SU-DHL-6 (cell line): ENCODE data around the gene CWC27.

Source experiments
- H2AFZ ChIP-seq: fragments of 200-600 bp; sonication (generic); 2 replicates; pipeline ENCODE4 v1.6.1; 2014; ENCODE audit warnings: low read depth, mild to moderate bottlenecking, moderate library complexity, mixed read lengths, antibody characterized with exemption, low read length; ENCODE audit not compliant: severe bottlenecking
- H3F3A ChIP-seq: fragments of 200-600 bp; shearing (Covaris generic); 2 replicates; pipeline ENCODE4 v1.6.0; 2016; ENCODE audit warnings: antibody characterized with exemption, mild to moderate bottlenecking; ENCODE audit not compliant: insufficient read depth
- H3K27ac ChIP-seq: fragments of 200-600 bp; sonication (generic); 2 replicates; pipeline ENCODE4 v1.5.1; 2016; ENCODE audit warnings: low read depth, mild to moderate bottlenecking, low read length, moderate library complexity, mixed read lengths
- H3K27me3 ChIP-seq: fragments of 200-600 bp; sonication (generic), shearing (Covaris generic); 2 replicates; pipeline ENCODE4 v1.6.0; 2014; ENCODE audit warnings: mild to moderate bottlenecking, low read length
- H3K36me3 ChIP-seq: fragments of 200-600 bp; sonication (generic); 2 replicates; pipeline ENCODE4 v1.6.1; 2014; ENCODE audit warnings: mild to moderate bottlenecking, low read length, mixed read lengths
- H3K4me2 ChIP-seq: fragments of 300-600, 200-600 bp; shearing (Covaris generic), sonication (generic); 2 replicates; pipeline ENCODE4 v1.6.0; 2014; ENCODE audit warnings: low read length, low read depth, mild to moderate bottlenecking; ENCODE audit not compliant: poor library complexity, severe bottlenecking
- H3K4me3 ChIP-seq: fragments of 200-600 bp; sonication (generic); 2 replicates; pipeline ENCODE4 v1.5.1; 2014; ENCODE audit warnings: antibody characterized with exemption, low read length, mild to moderate bottlenecking, mixed read lengths; ENCODE audit not compliant: insufficient read depth, poor library complexity, severe bottlenecking
- H3K79me2 ChIP-seq: fragments of 200-600 bp; sonication (generic); 2 replicates; pipeline ENCODE4 v1.6.1; 2014; ENCODE audit warnings: mild to moderate bottlenecking, low read length, moderate library complexity; ENCODE audit not compliant: insufficient read depth
- H3K9ac ChIP-seq: fragments of 200-600 bp; sonication (generic); 2 replicates; pipeline ENCODE4 v1.7.0; 2014; ENCODE audit warnings: mild to moderate bottlenecking, low read length
- H3K9me2 ChIP-seq: fragments of 200-600 bp; sonication (generic); replicated peaks from 2 replicates; pipeline ENCODE4 v1.6.1; 2014; ENCODE audit warnings: low read length; ENCODE audit not compliant: insufficient read depth
- H3K9me3 ChIP-seq: fragments of 200-600 bp; sonication (generic); 2 replicates; pipeline ENCODE4 v1.6.1; 2014; ENCODE audit warnings: low read length, mixed read lengths; ENCODE audit not compliant: insufficient read depth
- H4K20me1 ChIP-seq: fragments of 200-600 bp; sonication (generic); 2 replicates; pipeline ENCODE4 v1.6.1; 2014; ENCODE audit warnings: low read depth, mild to moderate bottlenecking, antibody characterized with exemption, low read length, moderate library complexity, mixed read lengths
- EZH2phosphoT487 ChIP-seq: fragments of 200-600 bp; sonication (generic), shearing (Covaris generic); conservative IDR thresholded peaks from 2 replicates; pipeline ENCODE4 v1.6.1; 2018; ENCODE audit warnings: mild to moderate bottlenecking, antibody characterized with exemption, low read length, moderate library complexity, mixed read lengths
- TF ChIP-seq, protein P1 (sequence below): fragments of 200-600 bp; sonication (generic); IDR thresholded peaks from one replicate; pipeline ENCODE4 v1.5.1; 2017; ENCODE audit warnings: antibody characterized with exemption, mild to moderate bottlenecking, low read length, moderate library complexity; ENCODE audit not compliant: insufficient read depth, poor library complexity, severe bottlenecking

The CWC27 gene

DNA sequence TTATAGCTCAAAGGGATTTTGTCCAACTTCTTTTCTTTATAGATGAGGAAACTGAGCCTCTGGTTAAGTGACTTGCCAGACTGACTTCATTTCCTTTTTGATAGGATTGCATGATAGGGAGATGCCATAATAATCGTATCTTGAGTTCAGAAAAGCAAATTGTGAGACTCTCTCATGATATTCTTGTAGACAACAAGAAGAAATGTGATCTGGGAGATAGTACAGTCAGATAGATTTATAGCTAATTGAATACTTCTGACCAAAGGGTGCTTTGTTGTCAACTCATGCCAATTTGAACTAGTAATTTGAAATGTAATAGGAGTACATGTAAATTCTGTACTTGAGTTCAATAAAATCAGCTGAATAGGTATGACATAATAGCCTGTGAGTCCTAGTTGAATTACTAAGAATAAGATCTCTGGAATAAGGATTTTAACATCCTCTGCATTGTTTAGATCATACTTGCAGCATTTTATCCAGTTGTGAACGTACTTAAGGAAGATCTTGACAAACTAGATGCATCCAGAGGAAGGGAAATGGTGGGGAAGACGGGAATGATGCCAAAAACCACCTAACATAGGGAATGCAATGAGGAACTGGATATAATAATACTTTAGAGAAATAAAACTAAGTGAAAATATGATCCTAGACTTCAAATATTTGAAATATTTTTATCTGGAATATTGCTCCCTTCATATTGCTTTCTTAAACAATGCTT is 25.5 kb downstream of the CWC27 start:
- peaks cover 3% of the 10 kb centered on the region; the same call in 1 of the 2 replicates for H3K36me3 ChIP-seq
- H4K20me1 ChIP-seq, result no peaks in the 10 kb centered on the region
- H3K27ac ChIP-seq, result no peak overlapping the region
- H3K9me2 ChIP-seq, result no peaks in the 10 kb centered on the region
- H3K4me3 ChIP-seq, result no peak overlapping the region
- no peaks in the 10 kb centered on the region for H3K79me2 ChIP-seq
- H3K4me2 ChIP-seq, result no peak overlapping the region
- no peak overlapping the region for H2AFZ ChIP-seq
- no peaks in the 10 kb centered on the region for H3F3A ChIP-seq
- no peaks in the 10 kb centered on the region for H3K27me3 ChIP-seq
- H3K9ac ChIP-seq, result no peak overlapping the region
- TF ChIP-seq, protein P1, sequence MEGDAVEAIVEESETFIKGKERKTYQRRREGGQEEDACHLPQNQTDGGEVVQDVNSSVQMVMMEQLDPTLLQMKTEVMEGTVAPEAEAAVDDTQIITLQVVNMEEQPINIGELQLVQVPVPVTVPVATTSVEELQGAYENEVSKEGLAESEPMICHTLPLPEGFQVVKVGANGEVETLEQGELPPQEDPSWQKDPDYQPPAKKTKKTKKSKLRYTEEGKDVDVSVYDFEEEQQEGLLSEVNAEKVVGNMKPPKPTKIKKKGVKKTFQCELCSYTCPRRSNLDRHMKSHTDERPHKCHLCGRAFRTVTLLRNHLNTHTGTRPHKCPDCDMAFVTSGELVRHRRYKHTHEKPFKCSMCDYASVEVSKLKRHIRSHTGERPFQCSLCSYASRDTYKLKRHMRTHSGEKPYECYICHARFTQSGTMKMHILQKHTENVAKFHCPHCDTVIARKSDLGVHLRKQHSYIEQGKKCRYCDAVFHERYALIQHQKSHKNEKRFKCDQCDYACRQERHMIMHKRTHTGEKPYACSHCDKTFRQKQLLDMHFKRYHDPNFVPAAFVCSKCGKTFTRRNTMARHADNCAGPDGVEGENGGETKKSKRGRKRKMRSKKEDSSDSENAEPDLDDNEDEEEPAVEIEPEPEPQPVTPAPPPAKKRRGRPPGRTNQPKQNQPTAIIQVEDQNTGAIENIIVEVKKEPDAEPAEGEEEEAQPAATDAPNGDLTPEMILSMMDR, result no peak
- no peak for TF ChIP-seq EZH2phosphoT487
- H3K9me3 ChIP-seq, result no peaks in the 10 kb centered on the region

DNA sequence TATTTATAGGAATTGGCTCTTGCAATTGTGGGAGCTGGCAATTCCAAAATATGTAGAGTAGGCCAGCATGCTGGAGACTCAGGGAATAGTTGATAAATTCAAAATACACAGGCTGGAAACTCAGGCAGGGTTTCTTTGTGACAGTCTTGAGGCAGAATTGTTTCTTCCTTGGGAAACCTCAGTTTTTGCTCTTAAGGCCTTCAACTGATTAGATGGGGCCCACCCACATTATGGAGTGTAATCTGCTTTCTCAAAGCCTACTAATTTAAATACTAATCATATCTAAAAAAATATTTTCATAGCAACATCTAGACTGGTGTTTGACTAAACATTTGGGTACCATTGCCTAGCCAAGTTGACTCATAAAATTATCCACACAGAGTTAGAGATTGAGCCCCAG is 27.6 kb downstream of the CWC27 start:
- Histone ChIP-seq H3K4me3 (no peak overlapping the region), H3K79me2 (no peaks in the 10 kb centered on the region), H3K9me2 (no peaks in the 10 kb centered on the region), H3K27me3 (no peaks in the 10 kb centered on the region), H3K9me3 (no peaks in the 10 kb centered on the region), H3F3A (no peaks in the 10 kb centered on the region), H3K9ac (no peak overlapping the region), H3K36me3 (no peaks in the 10 kb centered on the region; the same call in 1 of the 2 replicates), H3K4me2 (no peak overlapping the region), H2AFZ (no peak overlapping the region), H3K27ac (no peak overlapping the region), H4K20me1 (no peaks in the 10 kb centered on the region)
- TF ChIP-seq EZH2phosphoT487, result no peak

DNA sequence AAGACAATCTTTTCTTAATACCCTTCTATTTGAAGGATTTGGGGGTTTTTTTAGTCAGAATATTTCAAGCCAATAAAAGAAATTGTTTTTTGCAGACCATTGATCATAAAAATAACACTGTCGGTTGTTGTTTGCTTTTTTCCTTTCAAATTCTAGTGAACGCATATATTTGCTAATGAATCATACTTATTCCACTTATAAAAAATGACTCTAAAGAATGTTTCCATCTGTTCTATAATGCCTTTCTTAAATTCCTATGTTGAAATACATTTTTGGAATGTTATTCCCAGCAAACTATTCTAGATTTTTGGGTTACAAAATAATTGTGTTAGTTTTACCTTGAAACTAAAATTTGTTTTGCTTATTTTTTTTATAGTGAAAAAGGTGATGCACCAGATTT is 32.2 kb downstream of the CWC27 start:
- no peak overlapping the region for H3K4me3 ChIP-seq
- no peaks in the 10 kb centered on the region for H3K9me3 ChIP-seq
- no peaks in the 10 kb centered on the region for H3K9me2 ChIP-seq
- no peaks in the 10 kb centered on the region for H3F3A ChIP-seq
- H3K36me3 ChIP-seq, result peaks cover 8% of the 10 kb centered on the region; the same call in 1 of the 2 replicates
- H3K27ac ChIP-seq, result no peak overlapping the region
- H3K79me2 ChIP-seq, result no peaks in the 10 kb centered on the region
- H3K27me3 ChIP-seq, result no peaks in the 10 kb centered on the region
- no peak overlapping the region for H3K4me2 ChIP-seq
- H4K20me1 ChIP-seq, result no peaks in the 10 kb centered on the region
- no peak overlapping the region for H3K9ac ChIP-seq
- H2AFZ ChIP-seq, result no peak overlapping the region
- TF ChIP-seq, protein P1, result no peak
- no peak for TF ChIP-seq EZH2phosphoT487

DNA sequence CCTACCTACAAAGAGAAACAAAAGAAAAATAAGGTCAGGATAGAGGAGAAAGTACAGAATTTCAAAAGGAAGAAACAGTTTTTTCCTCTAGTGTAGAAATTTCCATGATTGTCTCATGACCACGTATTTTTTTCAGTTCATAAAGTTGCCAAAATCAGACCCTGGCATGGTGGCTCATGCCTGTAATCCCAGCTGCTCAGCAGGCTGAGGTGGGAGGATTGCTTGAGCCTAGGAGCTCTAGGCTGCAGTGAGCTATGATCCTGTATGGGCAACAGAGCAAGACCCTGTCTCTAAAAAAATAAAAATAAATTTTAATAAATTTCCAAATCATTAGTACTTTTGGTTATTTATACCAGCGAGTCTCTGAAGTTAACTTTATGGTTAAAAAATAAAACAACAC is 37.8 kb downstream of the CWC27 start:
- Histone ChIP-seq H3K9me3 (no peaks in the 10 kb centered on the region), H3K27ac (no peak overlapping the region), H3K79me2 (no peaks in the 10 kb centered on the region), H3K4me3 (no peak overlapping the region), H3K27me3 (no peaks in the 10 kb centered on the region), H3K9me2 (no peaks in the 10 kb centered on the region), H2AFZ (no peak overlapping the region), H3K9ac (no peak overlapping the region), H3K36me3 (peaks cover 8% of the 10 kb centered on the region; the same call in 1 of the 2 replicates), H3F3A (no peaks in the 10 kb centered on the region), H3K4me2 (no peak overlapping the region), H4K20me1 (no peaks in the 10 kb centered on the region)
- TF ChIP-seq, protein P1, result no peak
- no peak for TF ChIP-seq EZH2phosphoT487
